GM06990 (cell line): Measurements from ENCODE around the gene C1QA.

Experiments used
- DNase-seq: peaks from one replicate; pipeline ENCODE4 v3.0.0-alpha.2; 2011; ENCODE audit not compliant: insufficient read length; ENCODE audit errors: extremely low read depth
- H3K27me3 ChIP-seq: replicated peaks from 2 replicates; pipeline ENCODE4 v1.6.0; 2011; ENCODE audit warnings: low read length; ENCODE audit not compliant: control insufficient read depth, insufficient read depth
- H3K36me3 ChIP-seq: 2 replicates; pipeline ENCODE4 v1.5.1; 2011; ENCODE audit warnings: low read length; ENCODE audit not compliant: control insufficient read depth, insufficient read depth
- H3K4me3 ChIP-seq: replicated peaks from 2 replicates; pipeline ENCODE4 v1.5.1; 2011; ENCODE audit warnings: low read depth, mild to moderate bottlenecking, control low read depth, low read length
- CTCF ChIP-seq: IDR thresholded peaks from 2 replicates; pipeline ENCODE4 v1.5.1; 2011; ENCODE audit warnings: low read length, control low read depth, mild to moderate bottlenecking, inconsistent platforms; ENCODE audit not compliant: insufficient read depth, poor library complexity, severe bottlenecking

C1QA gene

GRCh38 chr1:22628698-22629444, 7.6 kb upstream of the C1QA start:
- DNase-seq = no peak
- H3K36me3 ChIP-seq = no peaks in the 10 kb centered on the region
- H3K4me3 ChIP-seq = no peak overlapping the region
- no peak for TF ChIP-seq CTCF
- H3K27me3 ChIP-seq = no peaks in the 10 kb centered on the region

GRCh38 chr1:22629886-22630285, 6.5 kb upstream of the C1QA start:
- H3K27me3 ChIP-seq = peaks cover 1% of the 10 kb centered on the region; the same call in 1 of the 2 replicates
- H3K4me3 ChIP-seq = no peak overlapping the region
- no peak for DNase-seq
- TF ChIP-seq CTCF = no peak
- H3K36me3 ChIP-seq = no peaks in the 10 kb centered on the region

- TF ChIP-seq CTCF = no peak
- peaks cover 1% of the 10 kb centered on the region for H3K27me3 ChIP-seq
- no peak overlapping the region for H3K4me3 ChIP-seq
- no peak for DNase-seq
- no peaks in the 10 kb centered on the region for H3K36me3 ChIP-seq
These were observed 2.5 kb upstream of the C1QA start for GRCh38 chr1:22633697-22634463.

- TF ChIP-seq CTCF = no peak
- H3K4me3 ChIP-seq = no peak overlapping the region
- H3K27me3 ChIP-seq = peaks cover 1% of the 10 kb centered on the region
- no peak for DNase-seq
- H3K36me3 ChIP-seq = no peaks in the 10 kb centered on the region
These were observed 992 bp upstream of the C1QA start for GRCh38 chr1:22635436-22635835.

GRCh38 chr1:22636927-22637326, 499 bp downstream of the C1QA start:
- TF ChIP-seq CTCF = no peak
- H3K27me3 ChIP-seq = peaks cover 1% of the 10 kb centered on the region
- no peak for DNase-seq
- no peak overlapping the region for H3K4me3 ChIP-seq
- H3K36me3 ChIP-seq = no peaks in the 10 kb centered on the region
